ENCODE results near the gene ANKRD39.

The ANKRD39 gene

DNA sequence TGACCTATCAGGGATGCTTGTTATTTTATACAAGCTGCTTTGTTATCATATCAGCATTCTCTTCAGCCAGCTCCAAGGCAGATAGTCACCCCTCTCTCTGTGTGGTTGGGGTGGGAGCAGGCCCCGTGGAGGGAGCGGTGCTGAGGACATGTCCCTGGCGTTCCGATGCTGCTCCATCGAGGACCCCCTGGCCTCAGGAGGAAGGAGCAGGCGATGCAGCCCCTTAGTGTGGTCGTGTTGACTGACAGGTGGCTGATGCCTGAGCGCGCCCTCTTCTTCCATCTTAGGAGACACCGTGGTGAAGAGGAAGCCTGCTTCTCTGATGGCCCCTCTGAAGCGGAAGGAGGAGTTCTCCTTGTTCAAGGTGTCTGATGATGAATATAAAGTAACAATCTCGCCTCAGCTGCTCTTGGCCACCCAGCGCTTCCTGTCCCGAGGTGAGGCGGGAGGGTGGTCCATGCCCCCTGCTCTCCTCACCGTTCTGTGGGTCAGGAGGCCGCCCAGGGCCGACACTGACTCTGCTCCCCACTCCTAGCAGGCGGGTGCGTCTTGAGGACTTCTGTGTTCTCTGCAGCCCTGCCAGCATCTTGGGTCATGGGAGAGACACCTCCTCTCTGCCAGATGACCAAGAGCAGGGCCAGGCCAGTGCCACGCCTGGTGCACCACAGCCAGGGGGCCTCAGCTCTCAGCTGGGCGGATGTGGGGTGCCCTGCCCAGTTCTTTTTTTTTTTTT is 31.1 kb downstream of the ANKRD39 start:
- no peak for DNase-seq

DNA sequence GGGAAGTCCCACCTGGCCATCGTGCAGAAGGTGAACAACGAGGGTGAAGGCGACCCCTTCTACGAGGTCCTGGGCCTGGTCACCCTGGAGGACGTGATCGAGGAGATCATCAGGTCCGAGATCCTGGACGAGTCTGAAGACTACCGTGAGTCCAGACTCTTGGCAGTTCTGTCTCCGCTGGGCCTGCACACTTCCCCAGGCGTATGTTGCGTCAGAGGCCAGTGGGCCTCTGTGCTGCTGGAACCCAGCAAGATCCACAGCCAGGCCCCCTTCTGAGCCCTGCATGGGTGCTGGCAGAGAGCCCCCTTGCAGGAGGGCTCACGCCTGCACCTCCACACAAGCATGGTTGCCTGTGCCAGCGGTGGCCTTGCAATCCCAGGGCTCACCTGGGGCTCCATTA is 32.8 kb downstream of the ANKRD39 start:
- no peak for DNase-seq

GRCh38 chr2:96824079-96824870 is 33.5 kb downstream of the ANKRD39 start:
- DNase-seq = no peak

DNA sequence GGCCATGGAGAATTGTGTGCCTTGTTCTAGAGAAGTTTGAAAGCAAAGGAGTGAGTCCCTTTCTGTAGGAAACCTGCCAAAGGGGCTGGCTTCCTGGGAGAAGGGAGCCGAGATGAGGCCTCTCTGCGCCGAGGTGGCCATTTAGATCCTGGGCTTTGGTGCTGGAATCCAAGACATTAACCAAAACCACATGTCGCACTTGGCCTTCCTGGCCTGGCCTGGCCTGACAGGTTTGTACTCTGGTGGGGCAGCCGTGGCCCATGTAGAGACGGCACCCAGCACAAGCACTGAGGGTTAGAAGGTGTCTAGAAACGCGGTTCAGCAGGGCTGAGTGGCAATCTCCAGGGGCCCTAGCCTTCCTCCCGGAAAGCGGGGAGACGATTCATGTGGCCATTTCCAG is 34.6 kb downstream of the ANKRD39 start:
- no peak for DNase-seq

DNA sequence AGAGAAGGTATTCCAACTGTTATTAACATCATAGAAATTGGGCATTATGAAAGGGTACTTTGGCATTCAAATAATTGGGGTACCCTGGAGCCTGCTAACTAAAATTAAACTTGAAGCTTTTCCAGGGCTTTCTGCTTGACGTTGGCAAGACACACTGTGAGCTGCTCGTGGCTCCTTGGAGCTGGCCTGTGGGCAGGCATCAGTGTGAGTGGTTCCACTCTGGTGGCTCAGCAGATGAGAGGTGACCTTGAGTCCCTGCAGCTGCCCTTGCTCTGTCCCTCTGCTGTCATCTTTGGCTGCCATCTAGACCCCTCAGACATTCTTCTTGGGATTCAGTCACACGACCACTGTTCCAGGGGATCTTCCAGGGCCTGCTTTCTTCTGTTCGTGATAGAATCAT is 35.0 kb downstream of the ANKRD39 start:
- DNase-seq = no peak

DNA sequence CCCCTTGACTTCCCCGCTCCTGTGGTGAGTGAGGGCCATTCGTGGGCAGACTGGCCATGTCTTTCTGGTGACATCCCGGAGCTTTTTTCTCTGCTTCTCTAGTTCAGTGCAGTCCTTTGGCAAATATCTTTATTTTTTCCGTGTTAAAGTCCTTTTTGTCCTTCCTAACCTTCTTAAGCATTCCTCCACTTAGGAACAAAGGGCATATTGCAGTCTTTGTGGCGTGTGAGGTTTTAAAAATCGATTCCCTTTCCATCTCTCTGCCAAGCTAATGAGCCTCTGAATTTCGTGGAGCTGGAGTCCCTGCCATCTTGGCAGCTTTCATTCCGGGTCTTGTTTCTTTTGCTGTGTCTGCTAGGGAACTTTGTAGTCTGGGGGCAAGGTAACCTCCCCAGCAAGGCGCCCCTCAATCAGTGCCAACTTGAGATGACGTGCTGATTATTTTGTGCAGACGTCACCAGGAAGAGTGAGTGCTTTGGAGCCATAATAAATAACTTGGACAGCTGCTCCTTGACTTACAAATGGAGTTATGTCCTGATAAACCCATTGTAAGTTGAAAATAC is 36.6 kb downstream of the ANKRD39 start:
- DNase-seq = no peak

DNA sequence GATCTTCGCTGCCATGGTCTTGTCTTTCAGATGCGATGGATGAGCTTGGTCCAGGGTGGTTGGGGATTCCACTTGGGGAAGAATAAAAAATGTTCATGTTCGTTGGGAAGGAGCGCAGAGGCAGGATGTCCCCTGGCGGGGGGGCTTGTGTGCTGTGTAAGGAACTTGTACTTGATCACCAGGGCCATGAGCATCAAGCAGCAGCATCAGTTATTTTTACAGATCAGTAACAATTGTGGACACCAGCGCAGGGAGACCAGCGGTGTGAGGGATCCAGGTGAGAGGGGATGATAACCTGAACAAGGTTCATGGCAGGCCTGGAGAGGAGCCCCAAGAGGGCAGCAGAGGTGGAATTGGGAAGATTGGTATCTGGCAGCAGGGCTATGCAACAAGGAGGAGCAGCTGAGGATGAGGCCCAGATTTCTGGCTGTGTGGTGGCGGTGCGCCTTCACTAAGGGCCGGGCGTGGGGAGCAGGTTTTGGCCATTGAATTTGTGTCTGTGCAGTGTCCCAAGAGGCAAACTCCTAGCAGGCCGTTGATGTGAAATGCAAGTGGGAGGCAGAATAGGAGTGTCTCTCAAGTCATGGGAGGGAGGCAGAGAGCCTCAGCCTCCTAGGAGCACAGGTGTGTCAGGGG is 37.8 kb downstream of the ANKRD39 start:
- DNase-seq = no peak

- DNase-seq = peak; percentile 49
Observed at GRCh38 chr2:96819128-96819875, 38.5 kb downstream of the ANKRD39 start.

DNA sequence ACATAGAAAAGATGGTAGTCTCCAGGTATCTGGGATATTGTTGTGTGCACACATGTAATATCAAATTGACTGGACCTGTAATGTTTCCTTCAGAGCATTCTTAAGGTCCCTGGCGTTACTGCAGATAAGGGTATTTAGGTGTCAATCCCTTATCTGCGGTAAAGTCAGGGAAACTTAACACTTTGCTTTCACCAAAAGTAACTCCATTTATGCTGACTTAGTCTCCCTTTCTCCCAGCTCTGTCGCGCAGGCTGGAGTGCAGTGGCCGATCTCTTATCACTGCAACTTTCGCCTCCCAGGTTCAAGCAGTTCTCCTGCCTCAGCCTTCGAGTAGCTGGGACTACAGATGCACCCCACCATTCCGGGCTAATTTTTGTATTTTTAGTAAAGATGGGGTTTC is 39.9 kb downstream of the ANKRD39 start:
- DNase-seq = no peak

DNA sequence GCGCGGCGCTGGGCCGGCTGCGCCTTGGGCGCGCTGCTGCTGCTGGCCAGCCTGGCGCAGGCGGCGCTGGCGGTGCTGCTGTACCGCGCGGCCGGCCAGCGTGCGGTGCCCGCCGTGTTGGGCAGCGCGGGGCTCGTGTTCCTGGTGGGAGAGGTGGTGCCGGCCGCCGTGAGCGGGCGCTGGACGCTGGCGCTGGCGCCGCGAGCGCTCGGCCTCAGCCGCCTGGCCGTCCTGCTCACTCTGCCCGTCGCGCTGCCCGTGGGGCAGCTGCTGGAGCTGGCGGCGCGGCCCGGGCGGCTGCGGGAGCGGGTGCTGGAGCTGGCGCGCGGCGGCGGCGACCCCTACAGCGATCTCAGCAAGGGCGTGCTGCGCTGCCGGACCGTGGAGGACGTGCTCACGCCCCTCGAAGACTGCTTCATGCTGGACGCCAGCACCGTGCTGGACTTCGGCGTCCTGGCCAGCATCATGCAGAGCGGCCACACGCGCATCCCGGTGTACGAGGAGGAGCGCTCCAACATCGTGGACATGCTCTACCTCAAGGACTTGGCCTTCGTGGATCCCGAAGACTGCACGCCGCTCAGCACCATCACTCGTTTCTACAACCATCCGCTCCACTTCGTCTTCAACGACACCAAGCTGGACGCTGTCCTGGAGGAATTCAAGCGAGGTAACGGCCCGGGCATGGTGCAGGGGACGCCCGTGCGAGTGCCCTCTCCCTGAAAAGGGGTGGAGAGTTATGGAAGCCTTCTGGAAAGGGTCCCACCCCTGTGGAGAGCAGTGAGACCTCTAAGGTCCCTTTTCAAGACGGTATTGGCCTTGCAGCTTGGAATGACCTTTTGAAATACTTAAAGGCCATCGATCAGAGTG is 40.7 kb downstream of the ANKRD39 start:
- DNase-seq = peak; percentile 40

GRCh38 chr2:96816127-96816835 is 41.5 kb downstream of the ANKRD39 start, which contains the start of gene CNNM3:
Gene CNNM3 (plus strand): TSS chr2:96816268. CDS start chr2:96816278, 10 bp downstream.
- peak; percentile 96 for DNase-seq

DNA sequence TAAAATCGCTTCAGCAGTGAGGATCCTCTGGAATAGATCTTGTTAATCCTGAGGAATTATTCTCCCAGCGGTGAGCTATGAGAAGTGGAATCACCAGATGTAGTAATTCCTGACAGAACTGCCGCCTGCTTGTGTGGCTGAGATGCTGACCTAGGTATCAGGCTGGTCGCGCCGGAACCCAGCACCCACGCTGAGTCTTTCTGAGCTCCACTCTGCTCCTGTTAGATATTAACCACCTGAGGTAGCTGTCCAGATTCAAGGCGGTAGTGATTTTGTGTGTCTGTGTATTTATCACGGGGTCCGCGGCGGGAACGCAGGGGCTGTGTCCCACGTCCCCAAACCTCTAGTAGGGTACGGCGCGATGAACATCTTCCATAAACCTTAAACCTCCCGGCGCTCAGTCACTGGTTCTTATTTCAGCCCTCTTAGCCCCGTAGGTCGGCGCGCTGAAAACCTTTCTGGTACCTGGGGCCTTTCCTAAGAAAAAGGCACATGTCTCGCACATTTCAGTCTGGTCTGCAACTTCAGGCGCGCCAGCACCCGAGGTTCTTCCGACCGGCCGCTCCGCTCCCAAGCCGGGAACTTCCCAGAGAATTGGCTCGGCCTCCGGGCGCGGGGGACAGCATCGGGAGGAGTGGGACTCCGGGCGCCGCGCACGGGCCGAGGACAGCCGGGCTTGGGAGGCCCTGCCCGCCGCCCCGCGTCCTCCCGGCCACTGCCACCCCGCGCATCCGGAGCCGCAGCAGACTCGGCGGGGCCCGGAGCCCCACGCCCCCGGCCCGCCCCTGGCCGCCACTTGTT is 42.3 kb downstream of the ANKRD39 start:
- no peak for DNase-seq

- DNase-seq = no peak
Observed at GRCh38 chr2:96813656-96814055, 44.2 kb downstream of the ANKRD39 start.

DNA sequence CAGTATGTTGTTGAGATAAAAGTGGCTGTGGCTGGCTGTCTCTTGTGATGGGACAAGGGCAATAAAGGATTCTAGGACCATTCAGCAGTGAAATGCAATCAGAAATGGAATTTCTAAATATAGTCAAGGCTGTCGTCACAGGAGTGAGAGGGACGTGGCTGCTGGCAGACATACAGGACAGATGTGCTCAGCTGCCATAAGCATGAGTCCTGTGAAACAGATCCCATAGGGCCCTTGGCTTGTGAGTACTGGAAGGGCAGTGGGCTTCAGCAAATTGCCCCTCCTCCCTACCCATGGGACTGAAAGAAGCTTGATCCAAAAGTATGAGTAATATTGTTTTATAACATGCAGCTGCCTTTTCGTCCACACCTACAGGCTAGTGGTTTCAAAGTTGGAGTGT is 45.9 kb downstream of the ANKRD39 start:
- DNase-seq = no peak

- DNase-seq = no peak
Observed at GRCh38 chr2:96810783-96811192, 47.0 kb downstream of the ANKRD39 start.

DNA sequence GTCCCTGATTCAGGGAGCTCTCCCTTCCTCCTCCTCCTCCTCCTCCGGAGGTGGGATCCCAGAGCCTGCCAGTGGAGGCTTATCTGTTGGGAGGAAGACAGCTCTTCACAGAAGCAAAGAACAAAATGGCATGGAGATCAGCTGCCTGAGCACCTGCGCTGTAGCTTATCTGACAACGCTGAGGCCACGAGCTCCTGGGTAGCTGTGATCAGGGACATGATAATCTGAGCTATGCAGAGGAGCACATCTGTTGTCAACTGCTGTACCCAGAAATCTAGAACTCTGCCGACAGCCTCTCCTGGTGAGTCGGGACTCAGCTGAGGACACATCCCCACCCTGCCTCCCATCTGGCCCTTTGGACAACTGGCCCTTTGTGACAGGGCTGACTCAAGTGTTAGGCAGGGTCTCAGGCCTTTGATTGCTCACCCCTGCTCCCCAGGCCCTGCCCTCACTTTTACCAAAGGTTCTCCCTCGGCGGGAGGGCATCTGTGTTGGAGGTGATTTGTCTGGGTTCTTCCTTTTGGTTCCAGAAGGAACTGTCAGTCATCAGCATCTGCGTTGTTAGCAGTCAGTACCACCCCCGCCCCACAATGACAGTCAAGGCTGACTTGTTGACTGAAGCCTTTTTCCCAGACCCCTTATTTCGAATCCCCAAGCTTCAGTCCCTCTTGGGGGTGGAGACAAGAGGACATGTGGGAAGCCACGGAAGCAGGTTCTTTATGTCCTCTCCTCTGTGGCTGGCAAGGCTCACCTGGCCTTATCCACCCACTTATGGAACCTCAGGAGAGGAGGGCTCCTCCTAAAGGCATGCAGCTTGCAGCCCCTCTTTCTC is 47.6 kb downstream of the ANKRD39 start:
- no peak for DNase-seq

GRCh38 chr2:96809216-96809882 is 48.5 kb downstream of the ANKRD39 start:
- DNase-seq = no peak

DNA sequence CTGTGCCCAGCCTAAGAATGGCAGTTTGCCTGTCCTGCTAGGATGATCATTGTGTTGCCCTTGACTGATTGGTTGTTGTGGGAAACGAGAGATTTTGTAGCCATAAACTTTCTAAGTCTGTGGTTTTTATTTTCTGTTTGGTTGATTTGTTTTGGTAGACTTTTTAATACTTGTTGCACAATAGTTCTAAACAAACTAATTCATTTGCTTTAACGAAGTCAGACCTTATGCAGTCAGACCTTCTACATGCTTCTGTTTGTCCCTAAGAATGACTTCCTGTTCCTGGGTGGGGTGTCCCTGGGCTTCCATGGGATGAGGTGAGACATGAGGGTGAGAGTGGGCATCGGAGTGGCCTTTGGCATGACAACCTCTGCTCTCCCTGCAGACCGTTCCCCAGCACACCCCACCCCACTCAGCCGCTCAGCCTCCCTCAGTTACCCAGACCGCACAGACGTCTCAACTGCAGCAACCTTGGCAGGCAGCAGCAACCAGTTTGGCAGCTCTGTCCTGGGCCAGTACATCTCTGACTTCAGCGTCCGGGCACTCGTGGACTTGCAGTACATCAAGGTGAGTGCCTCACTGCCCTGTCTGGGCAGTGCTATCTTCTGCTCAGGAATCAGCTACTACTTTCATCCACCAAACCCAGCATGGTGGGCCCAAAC is 49.5 kb downstream of the ANKRD39 start:
- DNase-seq = no peak

Measured in NCI-H345 (cell line).